ENCODE measurements around the gene INSYN1.
"Not testable (repeated sequence)": the region's sequence is repeated elsewhere in the genome, so short reads cannot be mapped to it uniquely, and the experiment has no call there.

The INSYN1 gene, protein sequence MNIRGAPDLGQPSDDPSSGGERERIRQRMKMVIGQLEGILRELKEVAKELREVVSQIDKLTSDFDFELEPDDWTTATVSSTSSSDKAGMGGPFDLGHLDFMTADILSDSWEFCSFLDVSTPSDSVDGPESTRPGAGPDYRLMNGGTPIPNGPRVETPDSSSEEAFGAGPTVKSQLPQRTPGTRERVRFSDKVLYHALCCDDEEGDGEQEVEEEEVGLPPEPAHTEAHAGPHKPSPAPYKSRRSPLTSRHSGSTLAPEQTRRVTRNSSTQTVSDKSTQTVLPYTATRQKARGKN

DNA sequence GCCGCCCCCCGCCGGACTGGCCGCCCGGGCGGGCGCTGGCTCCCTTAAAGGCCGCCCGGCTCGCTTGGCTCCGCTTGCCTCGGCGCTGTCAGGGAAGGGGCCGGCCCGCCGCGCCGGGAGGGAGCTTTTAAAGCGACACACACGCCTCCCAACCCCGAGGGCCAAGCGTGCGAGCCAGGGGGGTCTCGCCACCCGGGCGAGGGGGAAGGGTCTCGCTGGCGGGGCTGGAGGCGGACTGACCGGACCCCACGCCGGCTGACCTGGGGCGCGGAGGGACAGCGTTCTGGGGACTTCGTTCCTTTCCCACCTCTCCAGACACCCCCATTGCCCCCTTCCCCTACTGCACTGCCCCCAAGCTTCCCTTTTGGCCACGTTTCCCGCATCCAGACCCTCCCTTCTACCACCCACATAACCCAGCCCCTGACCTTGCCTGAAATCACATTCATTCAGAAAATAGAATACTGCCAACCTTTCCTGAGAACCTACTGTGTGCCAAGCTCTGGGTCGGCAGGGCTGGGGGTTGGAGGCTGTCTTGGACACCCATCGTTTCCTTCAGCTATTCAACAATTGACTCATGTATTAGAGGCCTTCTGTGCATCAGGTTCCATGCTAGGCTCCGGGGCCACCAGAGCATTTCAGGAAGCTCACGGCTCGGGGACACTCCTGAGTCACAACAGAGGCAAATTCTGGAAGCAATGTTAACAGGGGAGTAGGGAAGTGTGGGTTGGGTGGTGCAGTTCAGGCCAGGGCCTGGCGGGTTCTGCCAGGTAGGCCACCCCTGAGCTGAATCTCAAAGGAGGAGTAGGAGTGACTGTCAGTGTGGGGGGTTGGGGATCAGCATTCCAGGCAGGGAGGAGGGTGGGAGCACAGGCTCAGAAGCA is at the start of gene INSYN1:
TSS of gene INSYN1 (minus strand) at position 102 of the 881 bp plus-strand sequence. CDS start 2,221 bp downstream, outside the sequence.
- DNase-seq = no peak
- in situ Hi-C loops (cut with MboI; ENCODE audit: low pct_unique_long_range_greater_than_20kb, low sequenced_read_pairs) = no loop called here

DNA sequence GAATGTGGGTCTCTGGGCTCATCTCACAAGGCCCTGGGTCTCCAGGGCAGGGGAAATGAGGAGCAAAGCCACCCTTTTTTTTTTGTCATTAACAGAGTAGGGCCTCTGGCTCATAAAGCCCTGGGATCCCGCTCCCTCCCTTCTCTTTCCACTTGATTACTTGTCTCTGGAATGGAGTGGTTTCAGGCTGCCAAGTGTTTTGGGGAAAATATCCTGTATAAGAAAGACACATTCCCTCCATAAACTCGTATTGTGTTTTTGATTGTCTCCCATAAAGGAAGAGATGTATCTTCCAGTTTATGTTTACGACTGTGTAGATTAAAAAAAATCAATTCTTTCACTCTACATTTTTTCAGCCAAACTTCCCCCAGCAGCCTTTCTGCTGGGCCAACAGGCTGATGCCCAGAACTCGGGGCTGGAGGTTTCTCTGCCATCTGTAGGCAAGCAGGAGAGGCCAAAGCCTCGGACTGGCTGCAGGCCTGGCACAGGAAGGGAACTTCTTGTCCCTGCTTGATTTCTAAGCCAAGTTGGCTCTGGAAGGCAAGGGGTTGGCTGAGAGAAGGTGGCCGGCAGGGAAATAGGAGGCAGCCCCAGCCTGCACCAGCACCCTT is 49.4 kb upstream of the INSYN1 start:
- no peak for DNase-seq
- in situ Hi-C loops (cut with MboI; ENCODE audit: low pct_unique_long_range_greater_than_20kb, low sequenced_read_pairs) = no loop called here

DNA sequence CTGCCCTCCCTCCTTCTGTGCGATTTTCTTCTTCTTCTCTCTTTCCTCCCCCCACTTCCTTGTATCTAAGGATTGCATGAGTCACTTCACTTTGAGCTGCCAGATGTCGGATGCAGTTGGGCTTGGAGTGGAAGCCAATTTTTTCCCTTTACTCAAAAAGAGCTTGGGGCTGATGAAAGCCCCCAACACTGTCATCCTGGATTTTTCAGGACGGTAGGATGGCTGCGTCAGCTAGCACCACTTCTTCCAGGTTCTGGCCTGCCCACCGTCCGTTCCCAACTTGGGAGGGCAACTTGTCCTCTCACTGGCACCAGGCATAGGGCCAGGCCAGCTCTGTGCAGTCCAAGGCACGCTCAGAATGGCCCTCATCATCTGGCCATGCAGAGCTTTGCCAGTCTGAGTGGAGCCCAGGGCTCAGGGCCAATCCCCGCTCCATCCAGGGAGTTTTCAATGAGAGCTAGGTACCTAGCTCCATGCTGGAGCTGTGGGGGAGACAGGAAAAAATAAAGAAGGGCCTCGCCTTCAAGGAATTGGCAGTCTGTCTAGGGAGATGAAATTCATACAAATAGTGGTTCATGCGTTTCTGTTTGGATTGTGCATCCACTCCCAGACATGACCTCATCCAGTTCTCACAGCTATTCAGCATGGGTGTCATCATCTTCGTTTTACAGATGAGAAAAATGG is 47.7 kb upstream of the INSYN1 start:
- in situ Hi-C loops (cut with MboI; ENCODE audit: low pct_unique_long_range_greater_than_20kb, low sequenced_read_pairs) = no loop called here
- peak; percentile 24 for DNase-seq

DNA sequence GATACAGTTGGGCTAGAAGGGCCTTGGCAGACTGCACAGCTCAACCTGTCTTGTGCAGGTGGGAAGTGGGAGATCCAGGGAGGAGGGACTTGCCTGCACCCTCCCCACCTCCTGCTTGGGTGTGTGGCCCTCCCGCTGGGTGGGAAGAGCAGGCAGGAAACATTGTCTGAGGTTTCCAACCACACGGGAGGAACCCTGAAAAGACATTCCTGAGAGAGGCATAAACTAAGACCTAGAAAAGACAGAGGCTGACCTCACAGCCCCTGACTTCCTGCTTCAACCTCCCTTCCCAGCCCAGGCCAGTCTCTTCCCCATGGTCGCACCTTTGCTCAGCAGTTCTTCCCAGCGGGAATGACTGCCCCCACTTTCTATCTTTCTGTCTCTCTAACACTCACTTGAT is 46.3 kb upstream of the INSYN1 start:
- peak; percentile 17 for DNase-seq
- in situ Hi-C loops (cut with MboI; ENCODE audit: low pct_unique_long_range_greater_than_20kb, low sequenced_read_pairs) = no loop called here

DNA sequence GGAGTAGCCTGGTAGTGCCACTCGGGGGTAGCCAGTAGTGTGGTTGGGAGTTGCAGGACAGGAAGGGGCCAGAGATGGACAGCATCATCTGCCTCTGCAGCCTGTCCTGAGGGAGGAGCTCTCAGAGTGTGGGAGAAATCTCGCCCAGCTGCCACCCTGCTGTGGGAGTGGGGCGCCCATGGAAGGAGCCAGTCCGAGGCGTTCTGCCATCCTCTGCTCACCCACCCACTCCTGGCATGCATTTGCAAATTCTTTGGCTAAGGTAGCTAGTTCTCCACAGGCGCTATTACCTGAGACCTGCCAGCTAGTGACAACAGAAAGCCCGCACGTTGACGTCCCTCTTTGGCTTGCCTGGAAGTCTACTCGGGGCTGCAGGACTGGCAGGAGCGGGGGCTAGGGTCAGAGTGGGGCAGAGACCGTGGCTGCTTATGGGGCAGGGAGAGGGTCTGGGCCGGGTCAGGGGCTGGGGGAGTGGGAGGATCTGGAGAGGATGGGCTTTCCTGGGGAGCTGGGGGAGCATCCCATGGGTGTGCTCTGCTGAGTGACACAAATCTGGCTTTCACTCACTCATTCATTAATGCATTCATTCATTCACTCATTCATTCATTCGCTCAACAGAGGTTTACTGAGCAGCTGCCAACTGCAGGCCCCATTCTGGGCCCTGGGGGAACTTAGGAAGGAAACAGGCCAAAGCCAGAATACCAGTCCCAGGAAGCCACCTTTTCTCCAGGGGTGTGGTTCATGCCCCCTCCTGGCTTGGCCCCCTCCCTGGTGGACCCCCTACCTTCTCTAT is 44.4 kb upstream of the INSYN1 start:
- no peak for DNase-seq
- in situ Hi-C loops (cut with MboI; ENCODE audit: low pct_unique_long_range_greater_than_20kb, low sequenced_read_pairs) = no loop called here

DNA sequence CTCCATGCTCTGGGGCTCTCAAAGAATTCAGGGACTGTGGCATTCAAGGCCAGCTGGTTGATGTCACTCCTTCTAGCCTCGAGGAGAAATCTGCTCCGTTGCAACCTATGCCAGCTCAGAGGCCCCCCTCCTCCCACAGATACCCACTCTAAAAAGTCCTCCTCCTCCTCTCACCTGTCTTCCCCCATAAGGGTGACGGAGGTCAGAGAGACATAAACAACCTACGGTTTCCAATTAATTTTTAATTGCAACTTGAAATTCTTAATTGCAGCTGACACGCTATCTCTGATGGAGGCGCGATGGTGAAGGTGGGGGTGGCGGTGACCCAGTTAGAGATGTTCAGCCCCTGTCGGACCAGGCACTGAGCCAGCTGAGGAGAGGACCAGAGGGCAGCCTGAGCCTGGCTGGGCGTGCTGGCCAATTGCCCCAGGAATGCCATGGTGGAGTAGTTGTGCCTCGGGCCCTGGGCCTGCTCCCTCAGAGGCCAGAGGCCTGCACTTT is 43.2 kb upstream of the INSYN1 start:
- no peak for DNase-seq
- in situ Hi-C loops (cut with MboI; ENCODE audit: low pct_unique_long_range_greater_than_20kb, low sequenced_read_pairs) = no loop called here

DNA sequence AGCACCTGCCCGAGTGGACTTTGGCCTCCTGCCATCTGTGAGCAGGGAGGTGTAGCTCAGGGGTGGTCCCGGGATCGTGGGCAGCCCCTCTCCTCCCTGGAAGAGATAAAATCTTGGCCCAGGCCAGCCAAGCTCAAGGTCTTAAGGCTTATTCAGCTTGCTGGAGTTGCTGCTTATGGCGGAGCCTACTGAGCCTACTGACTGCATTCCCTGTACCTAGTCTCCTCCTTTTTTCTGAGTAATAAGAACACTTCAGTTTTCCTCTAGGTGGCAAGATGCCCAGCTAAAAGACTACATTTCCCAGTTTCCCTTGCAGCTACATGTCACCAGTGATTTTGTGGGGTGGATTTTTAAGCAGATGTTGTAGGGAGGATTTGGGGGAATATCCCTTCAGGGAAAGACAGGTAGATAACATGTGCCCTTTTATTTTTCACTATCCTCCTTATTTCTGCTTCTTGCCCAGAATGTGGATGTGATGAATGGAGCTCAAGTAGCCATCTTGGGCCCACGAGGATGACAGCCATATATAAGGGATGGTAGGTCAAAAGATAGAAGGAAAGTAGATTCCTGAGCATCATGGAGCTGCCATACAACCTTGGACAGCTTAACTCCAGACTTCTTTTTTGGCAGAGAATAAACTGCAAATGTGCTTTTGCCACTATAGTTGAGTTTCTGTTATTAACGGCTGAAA is 41.4 kb upstream of the INSYN1 start:
- DNase-seq = no peak
- in situ Hi-C loops (cut with MboI; ENCODE audit: low pct_unique_long_range_greater_than_20kb, low sequenced_read_pairs) = no loop called here

DNA sequence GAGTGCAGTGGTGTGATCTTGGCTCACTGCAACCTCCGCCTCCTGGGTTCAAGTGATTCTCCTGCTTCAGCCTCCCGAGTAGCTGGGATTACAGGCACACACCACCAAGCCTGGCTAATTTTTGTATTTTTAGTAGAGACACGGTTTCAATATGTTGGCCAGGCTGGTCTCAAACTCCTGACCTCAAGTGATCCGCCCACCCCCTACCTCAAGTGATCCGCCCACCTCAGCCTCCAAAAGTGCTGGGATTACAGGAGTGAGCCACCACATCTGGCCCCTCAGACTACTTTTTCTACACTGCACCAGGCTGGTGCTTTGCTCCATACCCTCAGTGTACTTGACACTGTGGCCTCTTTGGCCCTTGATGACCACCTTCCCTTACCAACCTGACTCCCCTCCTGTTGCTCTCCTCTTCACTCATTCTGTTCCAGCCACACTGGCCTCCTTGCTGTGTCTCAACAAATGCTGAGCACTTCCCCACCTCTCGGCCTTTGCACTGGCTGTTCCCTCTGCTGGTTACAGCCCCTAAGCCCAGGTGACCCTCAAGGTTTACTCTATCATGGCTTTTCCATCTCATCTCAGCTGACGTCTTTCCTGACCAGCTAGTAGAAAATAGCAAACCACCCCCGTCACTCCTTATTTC is 39.9 kb upstream of the INSYN1 start:
- DNase-seq; in situ Hi-C loops (cut with MboI; ENCODE audit: low pct_unique_long_range_greater_than_20kb, low sequenced_read_pairs): not testable (repeated sequence)

DNA sequence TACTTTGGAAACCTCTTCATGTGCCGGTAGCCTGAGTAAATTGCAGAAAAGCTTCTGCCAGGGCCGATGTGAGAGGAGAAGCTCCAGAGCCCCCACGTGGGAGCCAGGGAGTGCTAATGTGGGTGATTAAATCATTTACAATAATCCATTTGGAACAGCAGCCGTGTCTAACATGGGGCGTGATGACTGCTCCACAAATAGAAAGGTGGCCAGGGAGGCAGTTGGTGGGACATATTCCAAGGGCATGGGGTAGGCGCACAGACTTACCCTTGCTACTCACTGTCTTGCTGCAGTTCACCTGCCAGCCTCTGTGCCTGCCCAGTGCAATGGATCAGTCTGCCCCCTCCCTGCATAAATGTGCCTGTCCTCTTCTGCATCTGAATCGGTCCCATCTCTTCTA is 39.3 kb upstream of the INSYN1 start:
- no peak for DNase-seq
- in situ Hi-C loops (cut with MboI; ENCODE audit: low pct_unique_long_range_greater_than_20kb, low sequenced_read_pairs) = no loop called here

DNA sequence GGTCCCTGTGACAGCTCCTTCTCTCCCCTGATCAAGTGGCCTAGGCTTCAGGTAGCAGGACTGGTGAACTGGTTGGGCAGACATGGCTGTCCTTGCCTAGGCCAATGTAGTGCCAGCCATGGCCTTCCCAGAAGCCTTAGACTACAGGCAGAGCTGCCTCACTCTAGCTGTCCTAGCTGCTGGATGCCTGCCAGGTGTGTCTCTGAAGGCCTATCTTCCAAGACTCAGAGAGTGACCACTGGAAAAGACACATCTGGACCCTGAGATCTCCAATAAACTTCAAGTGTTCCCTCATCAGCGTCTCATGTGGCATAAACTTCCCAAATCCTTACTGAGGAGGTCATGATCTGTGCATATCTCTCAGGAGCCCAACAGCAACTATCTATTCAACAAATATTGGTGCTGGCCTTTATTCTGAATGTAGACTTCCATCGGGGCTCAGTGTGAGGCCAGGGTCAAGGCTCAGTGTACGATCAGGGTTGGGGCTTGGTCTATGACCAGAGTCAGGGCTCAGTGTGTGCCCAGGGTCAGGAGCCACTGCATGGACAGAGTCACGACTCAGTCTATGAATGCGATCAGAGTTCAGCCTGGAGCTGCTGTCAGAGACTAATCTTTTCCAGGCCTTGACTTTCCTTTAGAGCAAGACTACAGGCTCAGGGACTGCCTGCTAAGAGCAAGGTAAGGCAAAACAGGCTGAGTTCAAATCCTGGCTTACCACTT is 36.5 kb upstream of the INSYN1 start:
- in situ Hi-C loops (cut with MboI; ENCODE audit: low pct_unique_long_range_greater_than_20kb, low sequenced_read_pairs) = no loop called here
- DNase-seq = no peak

DNA sequence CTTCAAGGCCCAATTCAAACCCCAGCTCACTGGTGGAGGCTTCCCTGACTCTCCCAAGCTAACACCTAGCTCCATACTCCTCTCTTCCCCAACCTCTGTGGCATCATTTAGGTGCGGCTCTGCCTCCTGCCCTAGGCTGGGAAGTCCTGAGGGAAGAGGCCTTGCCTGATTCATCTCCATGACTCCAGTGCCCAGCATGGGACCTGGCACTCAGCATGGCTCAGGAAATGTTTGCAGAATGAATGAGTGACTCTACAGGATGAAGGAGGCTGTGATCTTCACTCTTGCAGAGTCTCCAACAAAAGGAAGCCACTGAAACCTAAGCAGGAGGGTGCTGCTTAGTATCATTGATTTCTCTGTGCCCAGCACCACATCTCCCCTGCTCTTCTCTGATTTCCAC is 34.5 kb upstream of the INSYN1 start:
- in situ Hi-C loops (cut with MboI; ENCODE audit: low pct_unique_long_range_greater_than_20kb, low sequenced_read_pairs) = no loop called here
- DNase-seq = no peak

DNA sequence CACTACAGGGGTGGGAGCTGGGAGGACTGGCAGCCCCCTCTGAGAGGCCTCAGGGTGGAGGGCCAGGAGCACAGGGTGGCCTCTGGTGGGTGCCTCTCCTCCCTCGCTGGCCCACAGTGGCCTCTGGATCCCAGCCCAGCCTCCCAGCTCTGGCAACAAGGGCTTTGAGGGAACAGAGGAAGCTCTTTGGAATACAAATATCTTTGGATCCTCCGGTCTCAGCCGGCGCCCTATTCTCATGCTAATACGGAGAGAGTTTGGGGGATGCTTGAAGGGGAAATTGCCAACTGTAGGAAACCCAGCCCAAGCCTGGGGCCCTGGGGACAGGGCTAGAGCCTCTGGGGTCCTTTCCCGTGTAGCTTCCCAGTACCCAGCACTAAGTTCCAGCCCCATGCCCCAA is 33.4 kb upstream of the INSYN1 start:
- in situ Hi-C loops (cut with MboI; ENCODE audit: low pct_unique_long_range_greater_than_20kb, low sequenced_read_pairs) = no loop called here
- DNase-seq = no peak

DNA sequence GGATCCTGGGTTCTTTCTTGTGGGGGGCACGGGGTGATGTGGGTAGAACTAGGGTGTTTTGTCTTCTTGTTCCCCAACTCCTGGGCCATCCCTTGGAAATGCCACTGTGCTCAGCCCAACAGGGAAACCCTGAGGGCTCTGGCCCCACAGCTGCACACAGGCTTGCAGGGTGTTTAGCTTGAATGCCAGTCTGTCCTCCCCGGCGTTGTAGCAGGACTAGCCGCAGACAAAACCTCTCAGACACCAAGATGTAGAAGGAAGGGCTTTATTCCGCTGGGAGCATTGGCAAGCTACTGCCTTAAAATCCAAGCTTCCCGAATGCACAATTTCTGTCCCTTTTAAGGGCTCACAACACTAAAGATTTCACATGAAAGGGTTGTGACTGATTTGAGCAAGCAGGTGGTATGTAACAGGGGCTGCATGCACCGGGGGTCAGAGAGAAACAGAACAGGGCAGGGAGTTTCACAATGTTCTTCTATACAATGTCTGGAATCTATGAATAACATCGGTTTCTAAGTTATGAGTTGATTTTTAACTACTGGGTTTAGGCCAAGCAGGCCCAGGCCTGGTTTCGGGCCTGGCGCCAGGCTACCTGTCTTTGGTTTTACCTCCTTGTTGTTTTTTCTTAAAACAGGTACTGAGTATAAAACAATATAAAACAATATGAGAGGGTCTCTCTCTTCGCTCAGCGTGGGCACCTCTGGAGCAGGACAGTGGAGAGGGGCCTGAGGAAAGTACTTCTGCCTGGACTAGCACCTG is 32.3 kb upstream of the INSYN1 start:
- in situ Hi-C loops (cut with MboI; ENCODE audit: low pct_unique_long_range_greater_than_20kb, low sequenced_read_pairs); DNase-seq: not testable (repeated sequence)

DNA sequence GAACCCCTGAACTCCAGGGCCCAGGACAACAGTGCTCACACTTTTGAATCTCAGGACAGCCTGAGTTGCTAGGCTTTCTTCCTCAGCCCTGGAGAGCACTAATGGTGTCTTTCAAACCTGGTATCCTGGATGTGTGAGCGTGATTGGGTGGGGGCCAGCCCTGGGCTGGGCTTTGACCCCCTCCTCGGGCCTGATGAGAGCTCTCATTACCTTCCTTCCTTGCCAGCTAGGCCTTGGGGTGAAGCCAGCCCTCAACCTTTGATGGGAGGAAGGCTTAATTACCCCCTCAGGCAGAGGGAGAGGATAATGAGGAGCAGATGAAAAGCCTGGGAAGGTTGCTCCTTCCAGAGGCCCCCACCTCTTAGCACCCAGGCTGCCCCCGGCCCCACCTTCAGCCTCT is 31.1 kb upstream of the INSYN1 start:
- in situ Hi-C loops (cut with MboI; ENCODE audit: low pct_unique_long_range_greater_than_20kb, low sequenced_read_pairs) = no loop called here
- DNase-seq = no peak

DNA sequence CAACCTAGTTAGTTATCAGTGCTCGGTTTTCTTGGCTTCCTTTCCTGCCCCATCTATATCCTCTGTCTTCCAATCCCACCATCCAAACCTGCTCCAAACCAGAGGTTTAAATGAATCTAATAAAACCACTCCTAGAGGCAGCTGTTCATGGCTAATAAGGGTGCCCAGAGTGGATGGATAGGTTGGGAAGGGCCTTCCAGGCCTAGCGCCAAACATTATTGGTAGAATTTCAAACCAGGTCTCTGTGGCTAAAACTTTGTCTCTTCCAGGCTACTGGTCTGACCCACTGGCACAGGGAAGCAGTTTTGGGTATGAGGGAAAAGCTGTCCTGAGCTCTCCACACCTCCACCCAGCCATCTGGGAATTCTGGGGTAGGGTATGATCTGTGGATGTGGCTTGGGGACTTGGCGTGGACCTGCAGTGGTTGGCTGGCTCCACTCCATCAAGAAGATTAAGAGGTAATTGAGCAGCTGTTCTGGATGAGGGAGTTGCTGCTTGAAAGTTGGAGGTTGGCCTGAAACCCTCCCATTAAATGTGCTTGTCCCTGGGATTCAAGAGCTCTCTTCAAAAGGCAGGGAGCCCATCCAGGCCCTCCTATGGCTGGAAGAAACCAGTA is 29.3 kb upstream of the INSYN1 start:
- DNase-seq = no peak
- in situ Hi-C loops (cut with MboI; ENCODE audit: low pct_unique_long_range_greater_than_20kb, low sequenced_read_pairs) = no loop called here

All from KBM-7 (cell line).